ENCODE results near the gene KCNG3. TPM values are rescaled to one million over a fixed set of nuclear protein-coding genes. Genes with fewer than 3 reads are reported as not detected.

Gene KCNG3, protein sequence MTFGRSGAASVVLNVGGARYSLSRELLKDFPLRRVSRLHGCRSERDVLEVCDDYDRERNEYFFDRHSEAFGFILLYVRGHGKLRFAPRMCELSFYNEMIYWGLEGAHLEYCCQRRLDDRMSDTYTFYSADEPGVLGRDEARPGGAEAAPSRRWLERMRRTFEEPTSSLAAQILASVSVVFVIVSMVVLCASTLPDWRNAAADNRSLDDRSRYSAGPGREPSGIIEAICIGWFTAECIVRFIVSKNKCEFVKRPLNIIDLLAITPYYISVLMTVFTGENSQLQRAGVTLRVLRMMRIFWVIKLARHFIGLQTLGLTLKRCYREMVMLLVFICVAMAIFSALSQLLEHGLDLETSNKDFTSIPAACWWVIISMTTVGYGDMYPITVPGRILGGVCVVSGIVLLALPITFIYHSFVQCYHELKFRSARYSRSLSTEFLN
- total RNA-seq (2022) (0.73 and 0.94 TPM in 2 replicates), Bru-seq, nascent RNA (percentile 40 among the genes with signal in this experiment), BruChase-seq, experiment 1, labeled RNA remaining after a 6-hour chase (percentile 40 among the genes with signal in this experiment), BruChase-seq, experiment 2, labeled RNA remaining after a 2-hour chase (percentile 45 among the genes with signal in this experiment)
- long read RNA-seq, partial matches to known transcripts = 0 of 1 reads
- long read RNA-seq, other reads (novel, unspliced or antisense) = 0 of 1 reads

DNA sequence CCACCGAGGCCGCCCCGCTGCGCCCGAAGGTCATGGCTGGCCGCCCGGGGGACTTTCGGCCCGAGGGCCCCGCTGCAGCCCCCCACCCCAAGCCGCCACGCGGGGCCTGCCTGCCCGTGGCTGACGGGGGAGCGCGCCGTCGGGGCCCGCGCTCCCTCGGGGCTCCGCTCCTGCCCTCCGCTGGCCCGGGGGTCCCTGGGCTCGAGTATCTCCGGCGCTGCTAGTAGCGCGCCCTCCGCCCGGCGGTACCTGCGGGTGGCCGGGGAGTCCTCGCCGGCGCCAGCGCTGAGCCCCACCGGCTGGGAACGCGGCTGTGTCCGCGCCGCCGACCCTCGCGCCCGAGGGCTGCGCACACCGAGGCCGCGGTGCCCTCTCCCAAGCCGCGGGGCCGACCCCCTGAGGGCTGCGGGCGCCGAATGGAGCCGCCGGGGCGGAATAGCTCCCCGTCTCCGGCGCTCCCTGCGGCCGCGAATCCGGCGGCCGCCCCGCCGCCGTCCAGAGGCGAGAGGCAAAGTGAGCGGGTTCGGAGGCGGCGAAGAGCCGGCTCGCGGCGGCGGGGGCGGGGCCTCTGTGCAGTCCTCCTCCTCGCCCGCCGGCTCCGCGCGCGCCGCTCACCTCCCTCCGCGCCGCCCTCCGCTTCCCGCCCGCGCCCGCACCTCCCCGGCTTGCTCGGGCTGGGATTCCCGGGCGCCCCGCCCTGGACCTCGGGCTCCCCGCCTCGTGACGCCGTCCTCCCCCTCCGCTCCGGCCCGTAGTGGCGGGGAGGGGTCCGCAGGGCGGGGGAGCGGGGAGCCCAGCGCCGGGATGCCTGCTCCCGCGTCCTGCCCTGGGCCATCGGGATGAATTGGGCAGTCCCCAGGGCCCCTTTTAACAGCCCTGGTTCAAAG lies at the start of gene KCNG3:
KCNG3 (minus strand) TSS at position 515 of the 887 bp plus-strand sequence; CDS start at position 34, 481 bp downstream.
- Mint-ChIP-seq H3K9me3 (ENCODE audit: low read depth, unreplicated experiment) (no peaks in the 10 kb centered on the region), H3K4me1 (ENCODE audit: low read depth, unreplicated experiment) (no peaks in the 10 kb centered on the region), H3K36me3 (ENCODE audit: insufficient read depth, unreplicated experiment) (peaks cover 19% of the 10 kb centered on the region), H3K27me3 (ENCODE audit: unreplicated experiment) (no peaks in the 10 kb centered on the region), H3K4me3 (ENCODE audit: low read depth, unreplicated experiment) (peak within 1 kb of the TSS; percentile 77), H3K27ac (ENCODE audit: unreplicated experiment) (peak within 1 kb of the TSS; percentile 12)
- intact Hi-C loops (cut with micrococcal nuclease; ENCODE audit: unreplicated experiment) = loop anchor here (5.0 to 10.0 kb wide), 2 partner anchors 129 to 266 kb away; partner anchors contain the start of gene COX7A2L
- CTCF ChIA-PET = interaction anchor here (0.6 kb wide), 1 partner anchor 45 kb away, joined by 4 read pairs; no protein-coding TSS in a partner anchor
- TF ChIP-seq CTCF (IDR thresholded peaks at IDR 0.05; ENCODE audit: unreplicated experiment) = no peak
- no TSS peak for BruUV-seq (replicated peaks)
- DNase-seq = peak; percentile 82

GRCh38 chr2:42542871-42543270 lies 49.1 kb upstream of the KCNG3 start:
- CTCF ChIA-PET = no interaction called here
- H3K4me1 Mint-ChIP-seq (ENCODE audit: low read depth, unreplicated experiment) = peaks cover 20% of the 10 kb centered on the region
- no peak overlapping the region for H3K4me3 Mint-ChIP-seq (ENCODE audit: low read depth, unreplicated experiment)
- no peaks in the 10 kb centered on the region for H3K27me3 Mint-ChIP-seq (ENCODE audit: unreplicated experiment)
- BruUV-seq (replicated peaks) = no TSS peak
- intact Hi-C loops (cut with micrococcal nuclease; ENCODE audit: unreplicated experiment) = no loop called here
- H3K27ac Mint-ChIP-seq (ENCODE audit: unreplicated experiment) = no peak overlapping the region
- no peaks in the 10 kb centered on the region for H3K36me3 Mint-ChIP-seq (ENCODE audit: insufficient read depth, unreplicated experiment)
- TF ChIP-seq CTCF (IDR thresholded peaks at IDR 0.05; ENCODE audit: unreplicated experiment) = no peak
- DNase-seq = no peak
- H3K9me3 Mint-ChIP-seq (ENCODE audit: low read depth, unreplicated experiment) = peaks cover 2% of the 10 kb centered on the region

DNA sequence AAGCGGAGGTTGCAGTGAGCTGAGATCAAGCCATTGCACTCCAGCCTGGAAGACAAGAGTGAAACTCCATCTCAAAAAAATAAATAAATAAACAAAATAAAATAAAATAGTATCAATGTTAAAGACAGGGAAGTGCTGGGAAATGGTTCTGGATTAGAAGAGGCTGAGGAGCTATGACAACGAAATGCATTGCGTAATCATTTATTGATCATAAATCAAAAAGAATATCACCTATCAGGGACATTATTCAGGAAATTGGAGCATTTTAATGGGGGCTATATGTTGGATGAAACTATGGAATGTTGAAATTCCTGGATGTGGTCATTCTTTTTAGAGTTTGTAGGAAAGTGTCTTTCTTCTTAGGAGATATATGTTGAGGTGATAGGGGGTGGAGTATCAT lies 43.7 kb upstream of the KCNG3 start:
- no peak for TF ChIP-seq CTCF (IDR thresholded peaks at IDR 0.05; ENCODE audit: unreplicated experiment)
- no peak for DNase-seq
- H3K27ac Mint-ChIP-seq (ENCODE audit: unreplicated experiment) = no peak overlapping the region
- intact Hi-C loops (cut with micrococcal nuclease; ENCODE audit: unreplicated experiment) = no loop called here
- CTCF ChIA-PET = no interaction called here
- no peak overlapping the region for H3K4me3 Mint-ChIP-seq (ENCODE audit: low read depth, unreplicated experiment)
- no peaks in the 10 kb centered on the region for H3K27me3 Mint-ChIP-seq (ENCODE audit: unreplicated experiment)
- peaks cover 2% of the 10 kb centered on the region for H3K9me3 Mint-ChIP-seq (ENCODE audit: low read depth, unreplicated experiment)
- no peaks in the 10 kb centered on the region for H3K4me1 Mint-ChIP-seq (ENCODE audit: low read depth, unreplicated experiment)
- no TSS peak for BruUV-seq (replicated peaks)
- no peaks in the 10 kb centered on the region for H3K36me3 Mint-ChIP-seq (ENCODE audit: insufficient read depth, unreplicated experiment)

- H3K36me3 Mint-ChIP-seq (ENCODE audit: insufficient read depth, unreplicated experiment) = no peaks in the 10 kb centered on the region
- no peak overlapping the region for H3K4me3 Mint-ChIP-seq (ENCODE audit: low read depth, unreplicated experiment)
- TF ChIP-seq CTCF (IDR thresholded peaks at IDR 0.05; ENCODE audit: unreplicated experiment) = no peak
- CTCF ChIA-PET = no interaction called here
- DNase-seq = no peak
- H3K27ac Mint-ChIP-seq (ENCODE audit: unreplicated experiment) = no peak overlapping the region
- no TSS peak for BruUV-seq (replicated peaks)
- no peaks in the 10 kb centered on the region for H3K4me1 Mint-ChIP-seq (ENCODE audit: low read depth, unreplicated experiment)
- no peaks in the 10 kb centered on the region for H3K27me3 Mint-ChIP-seq (ENCODE audit: unreplicated experiment)
- H3K9me3 Mint-ChIP-seq (ENCODE audit: low read depth, unreplicated experiment) = no peaks in the 10 kb centered on the region
- intact Hi-C loops (cut with micrococcal nuclease; ENCODE audit: unreplicated experiment) = no loop called here
Measured at GRCh38 chr2:42532397-42532796, 38.6 kb upstream of the KCNG3 start.

Data from Calu3 (cell line).